GM23338 (cell line): ENCODE measurements around the gene EID2B. TPM values are rescaled to one million over a fixed set of nuclear protein-coding genes. Genes with fewer than 3 reads are reported as not detected.

Experiments used
- ATAC-seq: fragments of 200-7000 bp; cut with Tn5 transposase; 3 replicates; pipeline ENCODE4 v1.9.1; 2020
- DNase-seq: peaks from one replicate; pipeline ENCODE4 v3.0.0-alpha.2; 2015; ENCODE audit warnings: low spot score
- H2AFZ ChIP-seq: fragments of 200-600 bp; sonication (generic); 2 replicates; pipeline ENCODE4 v1.8.0; 2016; ENCODE audit warnings: antibody characterized with exemption, mild to moderate bottlenecking, moderate library complexity
- H3F3A ChIP-seq: fragments of 200-600 bp; sonication (generic); replicated peaks from 2 replicates; pipeline ENCODE4 v1.8.0; 2017; ENCODE audit warnings: antibody characterized with exemption, mixed run types, low read depth
- H3K27ac ChIP-seq: fragments of 200-600 bp; sonication (generic); 2 replicates; pipeline ENCODE4 v1.6.1; 2016; ENCODE audit warnings: low read depth
- H3K27me3 ChIP-seq: fragments of 200-600 bp; sonication (generic); 2 replicates; pipeline ENCODE4 v1.8.0; 2016; ENCODE audit warnings: mild to moderate bottlenecking, mixed run types, moderate library complexity; ENCODE audit not compliant: insufficient read depth
- H3K36me3 ChIP-seq: fragments of 200-600 bp; sonication (generic); 2 replicates; pipeline ENCODE4 v1.8.0; 2016; ENCODE audit warnings: mild to moderate bottlenecking; ENCODE audit not compliant: insufficient read depth
- H3K4me1 ChIP-seq: fragments of 200-600 bp; sonication (generic); 2 replicates; pipeline ENCODE4 v1.8.0; 2016; ENCODE audit warnings: mild to moderate bottlenecking, moderate library complexity; ENCODE audit not compliant: insufficient read depth
- H3K4me2 ChIP-seq: fragments of 200-600 bp; sonication (generic); 2 replicates; pipeline ENCODE4 v1.7.1; 2017; ENCODE audit warnings: mixed run types
- H3K4me3 ChIP-seq: fragments of 200-600 bp; sonication (generic); 2 replicates; pipeline ENCODE4 v1.6.1; 2016; ENCODE audit warnings: mixed run types
- H3K79me2 ChIP-seq: fragments of 200-600 bp; sonication (generic); replicated peaks from 2 replicates; pipeline ENCODE4 v1.8.0; 2017; ENCODE audit warnings: mild to moderate bottlenecking; ENCODE audit not compliant: insufficient read depth
- H3K9me2 ChIP-seq: fragments of 200-600 bp; sonication (generic); 2 replicates; pipeline ENCODE4 v1.8.0; 2017; ENCODE audit not compliant: insufficient read depth
- H4K20me1 ChIP-seq: fragments of 200-600 bp; sonication (generic); replicated peaks from 2 replicates; pipeline ENCODE4 v1.8.0; 2017; ENCODE audit warnings: mild to moderate bottlenecking; ENCODE audit not compliant: insufficient read depth
- H3K27ac Mint-ChIP-seq: 2 replicates; pipeline ENCODE4 v1.8.0; 2020; ENCODE audit warnings: inconsistent platforms, mild to moderate bottlenecking, moderate library complexity, mixed read lengths
- H3K27me3 Mint-ChIP-seq: 3 replicates; pipeline ENCODE4 v1.8.0; 2022; ENCODE audit warnings: low read depth, mild to moderate bottlenecking, moderate library complexity, mixed read lengths, inconsistent platforms; ENCODE audit not compliant: insufficient read depth, poor library complexity
- H3K36me3 Mint-ChIP-seq: 3 replicates; pipeline ENCODE4 v1.8.0; 2021; ENCODE audit warnings: low read depth, mild to moderate bottlenecking, inconsistent platforms, moderate library complexity, mixed read lengths
- H3K4me1 Mint-ChIP-seq: 3 replicates; pipeline ENCODE4 v1.8.0; 2020; ENCODE audit warnings: mild to moderate bottlenecking, inconsistent platforms, mixed read lengths
- H3K4me3 Mint-ChIP-seq: 3 replicates; pipeline ENCODE4 v1.8.0; 2021; ENCODE audit warnings: moderate library complexity, mild to moderate bottlenecking, inconsistent platforms, mixed read lengths
- H3K9me3 Mint-ChIP-seq: 3 replicates; pipeline ENCODE4 v1.8.0; 2020; ENCODE audit warnings: moderate library complexity, mild to moderate bottlenecking, inconsistent platforms, mixed read lengths
- CREB1 ChIP-seq: fragments of 250-450 bp; sonication (Bioruptor Pico); IDR thresholded peaks from 2 replicates; pipeline ENCODE4 v1.5.0; 2020; ENCODE audit warnings: low read depth, mild to moderate bottlenecking, moderate library complexity
- ETS1 ChIP-seq: IDR thresholded peaks from 2 replicates; pipeline ENCODE4 v1.6.1; 2016; ENCODE audit warnings: antibody characterized with exemption
- EZH2 ChIP-seq: fragments of 200-600 bp; sonication (generic); IDR thresholded peaks from one replicate; pipeline ENCODE4 v1.8.0; 2017; ENCODE audit warnings: antibody characterized with exemption, mild to moderate bottlenecking, low read depth; ENCODE audit not compliant: unreplicated experiment
- EZH2phosphoT487 ChIP-seq: fragments of 200-600 bp; sonication (generic); IDR thresholded peaks from one replicate; pipeline ENCODE4 v1.8.1; 2018; ENCODE audit warnings: antibody characterized with exemption; ENCODE audit not compliant: unreplicated experiment
- JUNB ChIP-seq: IDR thresholded peaks from one replicate; pipeline ENCODE4 v1.6.1; 2016; ENCODE audit warnings: antibody characterized with exemption; ENCODE audit not compliant: unreplicated experiment
- NANOG ChIP-seq: IDR thresholded peaks from 2 replicates; pipeline ENCODE4 v1.6.1; 2016; ENCODE audit warnings: antibody characterized with exemption, borderline replicate concordance
- POLR2AphosphoS5 ChIP-seq: IDR thresholded peaks from 2 replicates; pipeline ENCODE4 v1.6.1; 2016; ENCODE audit warnings: antibody characterized with exemption, low read depth
- STAT1 ChIP-seq: IDR thresholded peaks from one replicate; pipeline ENCODE4 v1.6.1; 2016; ENCODE audit warnings: antibody characterized with exemption; ENCODE audit not compliant: unreplicated experiment
- ZNF114 ChIP-seq: fragments of 250-450 bp; sonication (Bioruptor Pico); IDR thresholded peaks from 2 replicates; pipeline ENCODE4 v1.5.0; 2020; ENCODE audit warnings: mild to moderate bottlenecking, moderate library complexity
- ZNF331 ChIP-seq: fragments of 250-450 bp; sonication (Bioruptor Pico); IDR thresholded peaks from 2 replicates; pipeline ENCODE4 v1.5.0; 2020; ENCODE audit warnings: low read depth, mild to moderate bottlenecking, moderate library complexity
- polyA plus RNA-seq: library from polyadenylated mRNA; unstranded; fragments of >200 nt; fragmentation: Nextera tagmentation; extraction: Ambion mirVana; gene quantifications from 2 replicates; pipeline ENCODE4 v1.2.1, GENCODE V29; 2016
- total RNA-seq: library from RNA; depleted of rRNA; stranded (reverse); fragments of >200 nt; shearing (Covaris generic); gene quantifications from 2 replicates; pipeline ENCODE4 v1.2.3, GENCODE V29; 2014
- TF ChIP-seq, protein P1 (sequence below): fragments of 250-450 bp; sonication (Bioruptor Pico); IDR thresholded peaks from 2 replicates; pipeline ENCODE4 v1.5.0; 2020; ENCODE audit warnings: mild to moderate bottlenecking, moderate library complexity
- TF ChIP-seq, protein P2 (sequence below), 2 experiments: fragments of 200-600 bp in 1 of 2; sonication (generic) in 1 of 2; conservative IDR thresholded peaks; 2 replicates each; pipeline versions ENCODE4 v1.5.1 to v1.6.1; 2016 to 2017; ENCODE audit warnings: antibody characterized with exemption in 2 of 2, low read depth in 2 of 2, mild to moderate bottlenecking in 2 of 2, moderate library complexity in 1 of 2
- TF ChIP-seq, protein P3 (sequence below): IDR thresholded peaks from one replicate; pipeline ENCODE4 v1.6.1; 2018; ENCODE audit warnings: antibody characterized with exemption; ENCODE audit not compliant: unreplicated experiment

Gene EID2B
- total and polyA plus RNA-seq, 2 experiments from 2014 or later, result 2.5 to 4.6 TPM

DNA sequence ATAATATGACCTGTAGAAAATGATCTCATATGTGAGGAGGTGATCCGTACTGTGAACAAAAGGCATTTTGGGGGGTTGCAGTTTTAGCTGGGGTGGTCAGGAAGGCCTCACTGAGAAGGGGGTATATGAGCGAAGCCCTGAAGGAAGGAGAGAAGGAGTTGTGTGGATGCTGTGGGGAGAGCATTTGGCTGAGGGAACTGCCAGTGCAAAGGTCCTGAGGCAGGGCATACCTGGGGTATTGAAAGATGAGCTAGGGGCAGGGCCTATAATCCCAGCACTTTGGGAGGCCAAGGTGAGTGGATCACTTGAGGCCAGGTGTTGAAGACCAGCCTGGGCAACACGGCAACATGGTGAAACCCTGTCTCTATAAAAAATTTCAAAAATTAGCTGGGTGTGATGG lies 15.2 kb downstream of the EID2B start:
- H3K4me1 Mint-ChIP-seq, result peaks cover 25% of the 10 kb centered on the region
- no peak overlapping the region for H3K27ac Mint-ChIP-seq
- H3K4me1 ChIP-seq, result peaks cover 15% of the 10 kb centered on the region; the same call in 1 of the 2 replicates
- 0 out of 2 replicates have a peak, but pooled peaks cover 14% of the 10 kb centered on the region for H3F3A ChIP-seq
- TF ChIP-seq, protein P1, sequence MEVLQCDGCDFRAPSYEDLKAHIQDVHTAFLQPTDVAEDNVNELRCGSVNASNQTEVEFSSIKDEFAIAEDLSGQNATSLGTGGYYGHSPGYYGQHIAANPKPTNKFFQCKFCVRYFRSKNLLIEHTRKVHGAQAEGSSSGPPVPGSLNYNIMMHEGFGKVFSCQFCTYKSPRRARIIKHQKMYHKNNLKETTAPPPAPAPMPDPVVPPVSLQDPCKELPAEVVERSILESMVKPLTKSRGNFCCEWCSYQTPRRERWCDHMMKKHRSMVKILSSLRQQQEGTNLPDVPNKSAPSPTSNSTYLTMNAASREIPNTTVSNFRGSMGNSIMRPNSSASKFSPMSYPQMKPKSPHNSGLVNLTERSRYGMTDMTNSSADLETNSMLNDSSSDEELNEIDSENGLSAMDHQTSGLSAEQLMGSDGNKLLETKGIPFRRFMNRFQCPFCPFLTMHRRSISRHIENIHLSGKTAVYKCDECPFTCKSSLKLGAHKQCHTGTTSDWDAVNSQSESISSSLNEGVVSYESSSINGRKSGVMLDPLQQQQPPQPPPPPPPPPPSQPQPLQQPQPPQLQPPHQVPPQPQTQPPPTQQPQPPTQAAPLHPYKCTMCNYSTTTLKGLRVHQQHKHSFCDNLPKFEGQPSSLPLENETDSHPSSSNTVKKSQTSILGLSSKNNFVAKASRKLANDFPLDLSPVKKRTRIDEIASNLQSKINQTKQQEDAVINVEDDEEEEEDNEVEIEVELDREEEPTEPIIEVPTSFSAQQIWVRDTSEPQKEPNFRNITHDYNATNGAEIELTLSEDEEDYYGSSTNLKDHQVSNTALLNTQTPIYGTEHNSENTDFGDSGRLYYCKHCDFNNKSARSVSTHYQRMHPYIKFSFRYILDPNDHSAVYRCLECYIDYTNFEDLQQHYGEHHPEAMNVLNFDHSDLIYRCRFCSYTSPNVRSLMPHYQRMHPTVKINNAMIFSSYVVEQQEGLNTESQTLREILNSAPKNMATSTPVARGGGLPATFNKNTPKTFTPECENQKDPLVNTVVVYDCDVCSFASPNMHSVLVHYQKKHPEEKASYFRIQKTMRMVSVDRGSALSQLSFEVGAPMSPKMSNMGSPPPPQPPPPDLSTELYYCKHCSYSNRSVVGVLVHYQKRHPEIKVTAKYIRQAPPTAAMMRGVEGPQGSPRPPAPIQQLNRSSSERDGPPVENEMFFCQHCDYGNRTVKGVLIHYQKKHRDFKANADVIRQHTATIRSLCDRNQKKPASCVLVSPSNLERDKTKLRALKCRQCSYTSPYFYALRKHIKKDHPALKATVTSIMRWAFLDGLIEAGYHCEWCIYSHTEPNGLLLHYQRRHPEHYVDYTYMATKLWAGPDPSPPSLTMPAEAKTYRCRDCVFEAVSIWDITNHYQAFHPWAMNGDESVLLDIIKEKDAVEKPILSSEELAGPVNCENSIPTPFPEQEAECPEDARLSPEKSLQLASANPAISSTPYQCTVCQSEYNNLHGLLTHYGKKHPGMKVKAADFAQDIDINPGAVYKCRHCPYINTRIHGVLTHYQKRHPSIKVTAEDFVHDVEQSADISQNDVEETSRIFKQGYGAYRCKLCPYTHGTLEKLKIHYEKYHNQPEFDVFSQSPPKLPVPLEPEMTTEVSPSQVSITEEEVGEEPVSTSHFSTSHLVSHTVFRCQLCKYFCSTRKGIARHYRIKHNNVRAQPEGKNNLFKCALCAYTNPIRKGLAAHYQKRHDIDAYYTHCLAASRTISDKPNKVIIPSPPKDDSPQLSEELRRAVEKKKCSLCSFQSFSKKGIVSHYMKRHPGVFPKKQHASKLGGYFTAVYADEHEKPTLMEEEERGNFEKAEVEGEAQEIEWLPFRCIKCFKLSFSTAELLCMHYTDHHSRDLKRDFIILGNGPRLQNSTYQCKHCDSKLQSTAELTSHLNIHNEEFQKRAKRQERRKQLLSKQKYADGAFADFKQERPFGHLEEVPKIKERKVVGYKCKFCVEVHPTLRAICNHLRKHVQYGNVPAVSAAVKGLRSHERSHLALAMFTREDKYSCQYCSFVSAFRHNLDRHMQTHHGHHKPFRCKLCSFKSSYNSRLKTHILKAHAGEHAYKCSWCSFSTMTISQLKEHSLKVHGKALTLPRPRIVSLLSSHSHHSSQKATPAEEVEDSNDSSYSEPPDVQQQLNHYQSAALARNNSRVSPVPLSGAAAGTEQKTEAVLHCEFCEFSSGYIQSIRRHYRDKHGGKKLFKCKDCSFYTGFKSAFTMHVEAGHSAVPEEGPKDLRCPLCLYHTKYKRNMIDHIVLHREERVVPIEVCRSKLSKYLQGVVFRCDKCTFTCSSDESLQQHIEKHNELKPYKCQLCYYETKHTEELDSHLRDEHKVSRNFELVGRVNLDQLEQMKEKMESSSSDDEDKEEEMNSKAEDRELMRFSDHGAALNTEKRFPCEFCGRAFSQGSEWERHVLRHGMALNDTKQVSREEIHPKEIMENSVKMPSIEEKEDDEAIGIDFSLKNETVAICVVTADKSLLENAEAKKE, result no peak
- TF ChIP-seq ZNF331 (CRISPR knock-in tag) (no peak), STAT1 (no peak), POLR2AphosphoS5 (no peak), ZNF114 (CRISPR knock-in tag) (no peak), JUNB (no peak), CREB1 (CRISPR knock-in tag) (no peak), ETS1 (no peak), EZH2 (no peak), EZH2phosphoT487 (no peak), NANOG (no peak)
- TF ChIP-seq, protein P2, sequence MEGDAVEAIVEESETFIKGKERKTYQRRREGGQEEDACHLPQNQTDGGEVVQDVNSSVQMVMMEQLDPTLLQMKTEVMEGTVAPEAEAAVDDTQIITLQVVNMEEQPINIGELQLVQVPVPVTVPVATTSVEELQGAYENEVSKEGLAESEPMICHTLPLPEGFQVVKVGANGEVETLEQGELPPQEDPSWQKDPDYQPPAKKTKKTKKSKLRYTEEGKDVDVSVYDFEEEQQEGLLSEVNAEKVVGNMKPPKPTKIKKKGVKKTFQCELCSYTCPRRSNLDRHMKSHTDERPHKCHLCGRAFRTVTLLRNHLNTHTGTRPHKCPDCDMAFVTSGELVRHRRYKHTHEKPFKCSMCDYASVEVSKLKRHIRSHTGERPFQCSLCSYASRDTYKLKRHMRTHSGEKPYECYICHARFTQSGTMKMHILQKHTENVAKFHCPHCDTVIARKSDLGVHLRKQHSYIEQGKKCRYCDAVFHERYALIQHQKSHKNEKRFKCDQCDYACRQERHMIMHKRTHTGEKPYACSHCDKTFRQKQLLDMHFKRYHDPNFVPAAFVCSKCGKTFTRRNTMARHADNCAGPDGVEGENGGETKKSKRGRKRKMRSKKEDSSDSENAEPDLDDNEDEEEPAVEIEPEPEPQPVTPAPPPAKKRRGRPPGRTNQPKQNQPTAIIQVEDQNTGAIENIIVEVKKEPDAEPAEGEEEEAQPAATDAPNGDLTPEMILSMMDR (conservative IDR thresholded peaks at IDR 0.05; ENCODE audit: low read depth in 2 of 2), result no peak
- TF ChIP-seq, protein P3, sequence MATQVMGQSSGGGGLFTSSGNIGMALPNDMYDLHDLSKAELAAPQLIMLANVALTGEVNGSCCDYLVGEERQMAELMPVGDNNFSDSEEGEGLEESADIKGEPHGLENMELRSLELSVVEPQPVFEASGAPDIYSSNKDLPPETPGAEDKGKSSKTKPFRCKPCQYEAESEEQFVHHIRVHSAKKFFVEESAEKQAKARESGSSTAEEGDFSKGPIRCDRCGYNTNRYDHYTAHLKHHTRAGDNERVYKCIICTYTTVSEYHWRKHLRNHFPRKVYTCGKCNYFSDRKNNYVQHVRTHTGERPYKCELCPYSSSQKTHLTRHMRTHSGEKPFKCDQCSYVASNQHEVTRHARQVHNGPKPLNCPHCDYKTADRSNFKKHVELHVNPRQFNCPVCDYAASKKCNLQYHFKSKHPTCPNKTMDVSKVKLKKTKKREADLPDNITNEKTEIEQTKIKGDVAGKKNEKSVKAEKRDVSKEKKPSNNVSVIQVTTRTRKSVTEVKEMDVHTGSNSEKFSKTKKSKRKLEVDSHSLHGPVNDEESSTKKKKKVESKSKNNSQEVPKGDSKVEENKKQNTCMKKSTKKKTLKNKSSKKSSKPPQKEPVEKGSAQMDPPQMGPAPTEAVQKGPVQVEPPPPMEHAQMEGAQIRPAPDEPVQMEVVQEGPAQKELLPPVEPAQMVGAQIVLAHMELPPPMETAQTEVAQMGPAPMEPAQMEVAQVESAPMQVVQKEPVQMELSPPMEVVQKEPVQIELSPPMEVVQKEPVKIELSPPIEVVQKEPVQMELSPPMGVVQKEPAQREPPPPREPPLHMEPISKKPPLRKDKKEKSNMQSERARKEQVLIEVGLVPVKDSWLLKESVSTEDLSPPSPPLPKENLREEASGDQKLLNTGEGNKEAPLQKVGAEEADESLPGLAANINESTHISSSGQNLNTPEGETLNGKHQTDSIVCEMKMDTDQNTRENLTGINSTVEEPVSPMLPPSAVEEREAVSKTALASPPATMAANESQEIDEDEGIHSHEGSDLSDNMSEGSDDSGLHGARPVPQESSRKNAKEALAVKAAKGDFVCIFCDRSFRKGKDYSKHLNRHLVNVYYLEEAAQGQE, result no peak
- H3K9me2 ChIP-seq, result no peaks in the 10 kb centered on the region
- 0 out of 2 replicates have a peak, but pooled peaks cover 4% of the 10 kb centered on the region for H4K20me1 ChIP-seq
- no peak for DNase-seq
- H3K27ac ChIP-seq, result no peak overlapping the region
- H3K9me3 Mint-ChIP-seq, result peaks cover 9% of the 10 kb centered on the region; the same call in 2 of the 3 replicates
- H3K4me3 ChIP-seq, result peak overlapping the region; percentile 99; the same call in 1 of the 2 replicates
- no peak overlapping the region for H3K4me2 ChIP-seq
- H3K27me3 ChIP-seq, result peaks cover 17% of the 10 kb centered on the region
- peak overlapping the region; percentile 88 for H3K4me3 Mint-ChIP-seq
- H3K36me3 ChIP-seq, result no peaks in the 10 kb centered on the region; the same call in 1 of the 2 replicates
- peaks cover 28% of the 10 kb centered on the region for H3K36me3 Mint-ChIP-seq
- H3K79me2 ChIP-seq, result peaks cover 16% of the 10 kb centered on the region
- peaks cover 29% of the 10 kb centered on the region for H3K27me3 Mint-ChIP-seq
- H2AFZ ChIP-seq, result no peak overlapping the region
- no peak for ATAC-seq
